GM19452 (cell line): Measurements from ENCODE around the gene SKIL.
A peak's percentile ranks its signal among the peaks of the same experiment; 100 is the strongest.
"Not testable (repeated sequence)": the region's sequence is repeated elsewhere in the genome, so short reads cannot be mapped to it uniquely, and the experiment has no call there.

Experiments
- ATAC-seq: cut with Tn5 transposase; IDR thresholded peaks from one replicate; pipeline ENCODE4 v1.9.1; 2021; ENCODE audit not compliant: unreplicated experiment

SKIL gene

GRCh38 chr3:170357176-170358041, at the start of gene SKIL:
Gene SKIL (plus strand): TSS chr3:170357715. CDS start chr3:170360332, 2,617 bp downstream.
- peak; percentile 64 for ATAC-seq

GRCh38 chr3:170309046-170309445, 48.5 kb upstream of the SKIL start:
- ATAC-seq, result no peak

GRCh38 chr3:170317954-170318353, 39.6 kb upstream of the SKIL start:
- no peak for ATAC-seq

GRCh38 chr3:170320461-170321121, 36.9 kb upstream of the SKIL start:
- ATAC-seq, result no peak

- no peak for ATAC-seq
Observed at GRCh38 chr3:170321321-170322034, 36.0 kb upstream of the SKIL start.

GRCh38 chr3:170322566-170323269, 34.8 kb upstream of the SKIL start:
- no peak for ATAC-seq

GRCh38 chr3:170323331-170323730, 34.2 kb upstream of the SKIL start:
- no peak for ATAC-seq

GRCh38 chr3:170324962-170325361, 32.6 kb upstream of the SKIL start:
- ATAC-seq, result no peak

- ATAC-seq, result peak; percentile 55
Observed at GRCh38 chr3:170327040-170327808, 30.3 kb upstream of the SKIL start.

GRCh38 chr3:170327868-170328548, 29.5 kb upstream of the SKIL start:
- not testable (repeated sequence) for ATAC-seq

- no peak for ATAC-seq
Observed at GRCh38 chr3:170330366-170330765, 27.1 kb upstream of the SKIL start.

GRCh38 chr3:170331143-170331542, 26.4 kb upstream of the SKIL start:
- ATAC-seq, result no peak

GRCh38 chr3:170337420-170337819, 20.1 kb upstream of the SKIL start:
- ATAC-seq, result no peak

GRCh38 chr3:170338690-170339340, 18.7 kb upstream of the SKIL start:
- no peak for ATAC-seq

- ATAC-seq, result not testable (repeated sequence)
Observed at GRCh38 chr3:170342273-170342672, 15.2 kb upstream of the SKIL start.

GRCh38 chr3:170343859-170344258, 13.7 kb upstream of the SKIL start:
- ATAC-seq, result not testable (repeated sequence)

- ATAC-seq, result no peak
Observed at GRCh38 chr3:170344971-170345370, 12.5 kb upstream of the SKIL start.

GRCh38 chr3:170346481-170347392, 10.8 kb upstream of the SKIL start:
- no peak for ATAC-seq
